ENCODE measurements around the gene LRRC59. TPM values are rescaled to one million over a fixed set of nuclear protein-coding genes. Genes with fewer than 3 reads are reported as not detected.

The LRRC59 gene
- total and polyA plus RNA-seq, 2 of the 13 experiments (the other 11 are each of a cell fraction or from before 2014, with no cell fraction given), result 87.3 to 222 TPM

GRCh38 chr17:50428831-50429424 lies 31.6 kb upstream of the LRRC59 start (continued):
- peak; percentile 98 for TF ChIP-seq PAXIP1 (CRISPR knock-in tag; conservative IDR thresholded peaks at IDR 0.05)
- TF ChIP-seq ZFP90 (CRISPR knock-in tag; IDR thresholded peaks at IDR 0.05; ENCODE audit: borderline replicate concordance), result peak; percentile 42; the same call in 1 of the 2 replicates
- no peak for TF ChIP-seq ATF7-NPFF (CRISPR knock-in tag; IDR thresholded peaks at IDR 0.05; ENCODE audit: low read depth)
- TF ChIP-seq ZNF205 (CRISPR knock-in tag; IDR thresholded peaks at IDR 0.05), result peak; percentile 94
- no peak for TF ChIP-seq RNF2 (conservative IDR thresholded peaks at IDR 0.05; ENCODE audit: low read depth)
- TF ChIP-seq KLF13 (CRISPR knock-in tag; IDR thresholded peaks at IDR 0.05), result 0 out of 2 replicates have a peak, but pooled peaks have one; percentile 48
- TF ChIP-seq ZSCAN20 (CRISPR knock-in tag; IDR thresholded peaks at IDR 0.05; ENCODE audit: borderline replicate concordance), result no peak
- peak; percentile 43; the same call in 1 of the 2 replicates for TF ChIP-seq ZNF230 (CRISPR knock-in tag; IDR thresholded peaks at IDR 0.05)
- TF ChIP-seq, protein P1, sequence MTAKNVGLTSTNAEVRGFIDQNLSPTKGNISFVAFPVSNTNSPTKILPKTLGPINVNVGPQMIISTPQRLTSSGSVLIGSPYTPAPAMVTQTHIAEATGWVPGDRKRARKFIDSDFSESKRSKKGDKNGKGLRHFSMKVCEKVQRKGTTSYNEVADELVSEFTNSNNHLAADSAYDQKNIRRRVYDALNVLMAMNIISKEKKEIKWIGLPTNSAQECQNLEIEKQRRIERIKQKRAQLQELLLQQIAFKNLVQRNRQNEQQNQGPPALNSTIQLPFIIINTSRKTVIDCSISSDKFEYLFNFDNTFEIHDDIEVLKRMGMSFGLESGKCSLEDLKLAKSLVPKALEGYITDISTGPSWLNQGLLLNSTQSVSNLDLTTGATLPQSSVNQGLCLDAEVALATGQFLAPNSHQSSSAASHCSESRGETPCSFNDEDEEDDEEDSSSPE (CRISPR knock-in tag; IDR thresholded peaks at IDR 0.05), result peak; percentile 65
- TF ChIP-seq, protein P2, sequence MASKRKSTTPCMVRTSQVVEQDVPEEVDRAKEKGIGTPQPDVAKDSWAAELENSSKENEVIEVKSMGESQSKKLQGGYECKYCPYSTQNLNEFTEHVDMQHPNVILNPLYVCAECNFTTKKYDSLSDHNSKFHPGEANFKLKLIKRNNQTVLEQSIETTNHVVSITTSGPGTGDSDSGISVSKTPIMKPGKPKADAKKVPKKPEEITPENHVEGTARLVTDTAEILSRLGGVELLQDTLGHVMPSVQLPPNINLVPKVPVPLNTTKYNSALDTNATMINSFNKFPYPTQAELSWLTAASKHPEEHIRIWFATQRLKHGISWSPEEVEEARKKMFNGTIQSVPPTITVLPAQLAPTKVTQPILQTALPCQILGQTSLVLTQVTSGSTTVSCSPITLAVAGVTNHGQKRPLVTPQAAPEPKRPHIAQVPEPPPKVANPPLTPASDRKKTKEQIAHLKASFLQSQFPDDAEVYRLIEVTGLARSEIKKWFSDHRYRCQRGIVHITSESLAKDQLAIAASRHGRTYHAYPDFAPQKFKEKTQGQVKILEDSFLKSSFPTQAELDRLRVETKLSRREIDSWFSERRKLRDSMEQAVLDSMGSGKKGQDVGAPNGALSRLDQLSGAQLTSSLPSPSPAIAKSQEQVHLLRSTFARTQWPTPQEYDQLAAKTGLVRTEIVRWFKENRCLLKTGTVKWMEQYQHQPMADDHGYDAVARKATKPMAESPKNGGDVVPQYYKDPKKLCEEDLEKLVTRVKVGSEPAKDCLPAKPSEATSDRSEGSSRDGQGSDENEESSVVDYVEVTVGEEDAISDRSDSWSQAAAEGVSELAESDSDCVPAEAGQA (IDR thresholded peaks at IDR 0.05; ENCODE audit: low read depth), result peak; percentile 76
- TF ChIP-seq, protein P2 (CRISPR knock-in tag; IDR thresholded peaks at IDR 0.05; ENCODE audit: borderline replicate concordance), result no peak
- TF ChIP-seq ZKSCAN1 (IDR thresholded peaks at IDR 0.05; ENCODE audit: low read length), result peak; percentile 26; the same call in 1 of the 2 replicates
- TF ChIP-seq ZNF292 (CRISPR knock-in tag; IDR thresholded peaks at IDR 0.05; ENCODE audit: borderline replicate concordance, low read depth), result peak; percentile 98; the same call in 1 of the 2 replicates
- TF ChIP-seq ZNF747 (CRISPR knock-in tag; IDR thresholded peaks at IDR 0.05; ENCODE audit: borderline replicate concordance), result 0 out of 2 replicates have a peak, but pooled peaks have one; percentile 63
- TF ChIP-seq ZNF251 (CRISPR knock-in tag; IDR thresholded peaks at IDR 0.05), result no peak
- TF ChIP-seq HNF4G (IDR thresholded peaks at IDR 0.05; ENCODE audit: borderline replicate concordance, low read depth, low read length), result peak; percentile 95
- TF ChIP-seq HNF4G (CRISPR knock-in tag; IDR thresholded peaks at IDR 0.05; ENCODE audit: borderline replicate concordance, low read depth), result peak; percentile 91; the same call in 1 of the 2 replicates
- no peak for TF ChIP-seq ARID2 (CRISPR knock-in tag; IDR thresholded peaks at IDR 0.05; ENCODE audit: borderline replicate concordance)
- 0 out of 2 replicates have a peak, but pooled peaks have one; percentile 60 for TF ChIP-seq GZF1 (CRISPR knock-in tag; IDR thresholded peaks at IDR 0.05)
- TF ChIP-seq CCDC6 (CRISPR knock-in tag; IDR thresholded peaks at IDR 0.05), result peak; percentile 73; the same call in 1 of the 2 replicates

Measured in HepG2 (cell line).